Measurements from ENCODE around the gene NDUFAF8. TPM values are rescaled to one million over a fixed set of nuclear protein-coding genes. Genes with fewer than 3 reads are reported as not detected.
A peak's percentile ranks its signal among the peaks of the same experiment; 100 is the strongest.

The NDUFAF8 gene
- total RNA-seq, 3 donors from 2014 or later, result 24.5 to 31.6 (median 31.2) TPM

DNA sequence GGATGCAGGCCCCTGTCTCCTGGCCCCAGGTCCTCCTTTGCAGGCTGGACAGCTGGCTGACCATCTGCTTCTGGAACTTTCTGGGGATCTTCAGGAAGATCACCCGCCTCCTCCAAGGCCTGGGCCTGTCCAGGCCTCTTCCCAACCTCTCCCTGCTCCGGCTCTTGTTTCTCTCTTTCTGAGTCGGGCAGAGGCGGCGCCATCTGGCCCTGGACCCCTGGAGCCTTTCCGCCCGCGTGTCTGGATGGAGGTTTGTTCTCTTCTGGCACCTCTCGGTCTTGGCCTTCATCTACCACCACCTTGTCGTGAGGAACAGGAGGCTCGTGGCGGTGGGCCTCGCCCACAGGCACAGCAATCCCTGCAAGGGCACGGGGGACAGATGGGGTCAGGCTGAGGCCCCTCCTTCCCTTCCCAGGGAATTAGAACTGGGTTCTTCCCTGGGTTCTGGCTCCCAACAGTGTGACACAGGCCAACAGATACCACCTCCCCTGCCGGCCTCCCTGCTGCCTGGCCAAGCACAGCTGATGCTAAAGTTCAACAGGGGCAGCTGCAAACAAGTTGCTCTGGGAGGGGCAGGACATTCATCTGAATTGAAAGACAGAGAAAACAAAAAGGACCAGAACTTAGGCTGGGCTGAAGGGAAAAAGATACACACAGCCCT lies 13.3 kb downstream of the NDUFAF8 start:
- DNase-seq (no peak), ATAC-seq (no peak)
- Histone ChIP-seq H3K9me3 (no peaks in the 10 kb centered on the region), H3K36me3 (ENCODE audit: low read depth) (no peaks in the 10 kb centered on the region), H3K4me3 (no peak overlapping the region), H3K4me1 (ENCODE audit: low read depth) (peaks cover 42% of the 10 kb centered on the region)
- TF ChIP-seq, protein P1, sequence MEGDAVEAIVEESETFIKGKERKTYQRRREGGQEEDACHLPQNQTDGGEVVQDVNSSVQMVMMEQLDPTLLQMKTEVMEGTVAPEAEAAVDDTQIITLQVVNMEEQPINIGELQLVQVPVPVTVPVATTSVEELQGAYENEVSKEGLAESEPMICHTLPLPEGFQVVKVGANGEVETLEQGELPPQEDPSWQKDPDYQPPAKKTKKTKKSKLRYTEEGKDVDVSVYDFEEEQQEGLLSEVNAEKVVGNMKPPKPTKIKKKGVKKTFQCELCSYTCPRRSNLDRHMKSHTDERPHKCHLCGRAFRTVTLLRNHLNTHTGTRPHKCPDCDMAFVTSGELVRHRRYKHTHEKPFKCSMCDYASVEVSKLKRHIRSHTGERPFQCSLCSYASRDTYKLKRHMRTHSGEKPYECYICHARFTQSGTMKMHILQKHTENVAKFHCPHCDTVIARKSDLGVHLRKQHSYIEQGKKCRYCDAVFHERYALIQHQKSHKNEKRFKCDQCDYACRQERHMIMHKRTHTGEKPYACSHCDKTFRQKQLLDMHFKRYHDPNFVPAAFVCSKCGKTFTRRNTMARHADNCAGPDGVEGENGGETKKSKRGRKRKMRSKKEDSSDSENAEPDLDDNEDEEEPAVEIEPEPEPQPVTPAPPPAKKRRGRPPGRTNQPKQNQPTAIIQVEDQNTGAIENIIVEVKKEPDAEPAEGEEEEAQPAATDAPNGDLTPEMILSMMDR (IDR thresholded peaks at IDR 0.05), result no peak
- intact Hi-C loops (cut with DNase I, micrococcal nuclease), result loop anchor here in 1 of 2 donors (10.0 kb wide), 1 partner anchor 232 kb away; no protein-coding TSS in a partner anchor

DNA sequence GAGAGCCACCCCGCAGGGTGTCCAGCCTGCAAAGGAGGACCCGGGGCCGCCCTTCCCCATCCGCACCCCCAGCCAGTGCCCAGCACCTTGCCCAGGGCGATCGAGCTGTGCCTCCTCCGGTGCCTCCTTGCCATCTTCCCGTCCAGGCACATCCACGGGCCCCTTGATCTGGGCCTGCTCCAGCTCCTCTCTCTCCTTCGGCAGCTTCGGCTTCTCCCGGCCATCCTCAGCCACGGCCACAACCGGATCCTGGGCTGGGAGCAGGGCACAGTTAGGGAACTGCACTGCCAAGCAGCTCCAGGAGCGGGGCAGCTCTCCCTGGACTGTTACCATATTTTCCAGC lies 13.8 kb downstream of the NDUFAF8 start:
- ATAC-seq (no peak), DNase-seq (no peak)
- intact Hi-C loops (cut with DNase I, micrococcal nuclease), result loop anchor here in 1 of 2 donors (10.0 kb wide), 1 partner anchor 232 kb away; no protein-coding TSS in a partner anchor
- H3K4me1 ChIP-seq (ENCODE audit: low read depth), result peaks cover 42% of the 10 kb centered on the region
- H3K36me3 ChIP-seq (ENCODE audit: low read depth), result no peaks in the 10 kb centered on the region
- TF ChIP-seq, protein P1 (IDR thresholded peaks at IDR 0.05), result no peak
- no peaks in the 10 kb centered on the region for H3K9me3 ChIP-seq
- no peak overlapping the region for H3K4me3 ChIP-seq

DNA sequence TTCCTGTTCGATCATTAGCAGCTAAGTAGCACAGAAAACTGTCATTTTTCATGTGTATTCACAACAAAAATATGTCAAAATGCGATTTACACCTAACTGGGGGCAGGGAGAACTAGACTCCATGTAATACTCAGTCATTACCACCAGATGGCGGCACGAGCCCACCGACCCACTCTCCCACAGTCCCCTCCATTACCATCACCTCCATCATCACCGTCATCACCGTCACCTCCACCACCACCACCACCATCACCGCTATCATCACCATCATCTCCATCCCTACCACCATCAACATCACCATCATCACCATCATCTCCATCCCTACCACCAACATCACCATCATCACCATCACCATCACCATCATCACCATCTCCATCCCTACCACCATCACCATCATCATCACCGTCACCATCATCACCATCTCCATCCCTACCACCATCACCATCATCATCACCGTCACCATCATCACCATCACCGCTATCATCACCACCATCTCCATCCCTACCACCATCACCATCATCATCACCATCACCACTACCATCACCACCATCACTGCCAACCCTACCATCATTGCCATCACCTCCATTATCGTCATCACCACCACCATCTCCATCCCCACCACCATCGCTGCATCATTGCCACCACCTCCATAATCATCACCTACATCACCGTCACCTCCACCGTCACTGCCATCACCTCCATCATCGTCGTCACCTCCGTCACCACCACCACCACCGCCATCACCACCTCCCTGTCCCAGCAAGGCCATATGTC lies 14.4 kb downstream of the NDUFAF8 start:
- DNase-seq, result peak in 2 of 3 donors; percentile 25 to 56
- intact Hi-C loops (cut with DNase I, micrococcal nuclease), result loop anchor here in 1 of 2 donors (10.0 kb wide), 1 partner anchor 231 kb away; no protein-coding TSS in a partner anchor
- H3K4me3 ChIP-seq, result no peak overlapping the region

DNA sequence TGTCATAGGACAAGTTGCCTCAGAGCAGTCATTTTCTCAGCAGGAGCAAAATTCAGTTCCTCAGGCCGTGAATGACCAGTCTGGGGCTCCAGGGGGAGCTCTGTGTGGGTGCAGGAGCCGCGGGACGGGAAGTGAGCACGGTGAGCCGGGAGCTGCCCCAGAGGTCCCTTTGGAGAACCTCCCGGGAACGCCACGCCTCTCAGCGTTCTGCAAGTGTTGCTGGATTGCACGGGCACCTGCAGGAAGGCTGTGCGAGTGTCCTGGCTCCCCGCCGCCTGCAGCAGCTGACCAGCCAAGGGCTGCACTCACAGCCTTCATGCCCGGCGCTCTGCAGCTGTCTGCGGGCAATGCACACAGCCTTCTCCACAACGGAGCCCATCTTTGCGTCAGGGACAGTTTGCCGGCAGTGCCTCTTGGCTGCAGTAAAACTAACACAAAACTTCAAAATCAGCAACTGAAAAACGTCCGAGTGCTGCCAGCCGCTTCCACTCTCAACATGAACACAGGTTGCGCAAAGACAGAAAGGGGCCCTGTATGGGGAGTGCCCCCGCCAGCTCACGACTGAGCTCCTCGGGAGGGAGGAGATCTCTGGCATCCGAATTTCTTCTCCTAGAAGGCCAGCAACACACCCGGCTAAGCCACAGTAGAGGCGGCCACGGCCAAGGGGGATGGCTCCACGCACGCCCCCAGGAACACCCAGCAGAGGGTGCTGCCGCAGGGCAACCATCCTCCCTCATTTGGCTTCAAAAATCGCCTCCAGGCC lies 16.0 kb downstream of the NDUFAF8 start:
- H3K4me1 ChIP-seq (ENCODE audit: low read depth), result peaks cover 38% of the 10 kb centered on the region
- intact Hi-C loops (cut with DNase I, micrococcal nuclease), result loop anchor here in 1 of 2 donors (10.0 kb wide), 1 partner anchor 230 kb away; no protein-coding TSS in a partner anchor
- no peaks in the 10 kb centered on the region for H3K36me3 ChIP-seq (ENCODE audit: low read depth)

More for the DNA sequence above, 14.4 kb downstream of the NDUFAF8 start:
- ATAC-seq, result no peak
- peaks cover 42% of the 10 kb centered on the region for H3K4me1 ChIP-seq (ENCODE audit: low read depth)
- no peaks in the 10 kb centered on the region for H3K36me3 ChIP-seq (ENCODE audit: low read depth)
- H3K9me3 ChIP-seq, result no peaks in the 10 kb centered on the region
- TF ChIP-seq, protein P1 (IDR thresholded peaks at IDR 0.05), result peak; percentile 61

DNA sequence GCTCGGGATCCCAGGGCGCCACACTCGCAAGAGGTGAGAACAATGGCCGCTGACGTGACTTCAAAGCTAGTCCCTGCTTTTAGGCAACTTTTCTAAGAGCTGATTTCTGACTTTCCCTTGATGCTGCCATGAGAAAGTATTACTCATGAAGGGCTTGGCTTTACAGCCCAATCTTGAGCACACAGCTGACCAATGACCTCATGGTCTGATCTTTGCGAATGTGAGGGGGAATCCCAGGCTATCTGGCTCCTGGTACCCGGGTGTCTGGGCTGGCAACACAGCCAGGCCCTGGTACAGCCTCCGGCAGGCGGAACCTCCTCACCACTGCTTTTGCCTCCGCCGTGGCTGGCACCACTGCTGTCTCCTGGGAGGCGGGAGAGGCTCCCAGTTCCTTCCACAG lies 17.5 kb downstream of the NDUFAF8 start:
- TF ChIP-seq, protein P1 (IDR thresholded peaks at IDR 0.05), result no peak
- Histone ChIP-seq H3K4me3 (no peak overlapping the region), H3K9me3 (no peaks in the 10 kb centered on the region), H3K36me3 (ENCODE audit: low read depth) (no peaks in the 10 kb centered on the region), H3K4me1 (ENCODE audit: low read depth) (peaks cover 26% of the 10 kb centered on the region)
- DNase-seq (peak in 1 of 3 donors; percentile 24), ATAC-seq (peak; percentile 8)
- intact Hi-C loops (cut with DNase I, micrococcal nuclease), result loop anchor here in 1 of 2 donors (10.0 kb wide), 1 partner anchor 228 kb away; no protein-coding TSS in a partner anchor

More for the DNA sequence above, 16.0 kb downstream of the NDUFAF8 start:
- Histone ChIP-seq H3K4me3 (no peak overlapping the region), H3K9me3 (no peaks in the 10 kb centered on the region)
- ATAC-seq (peak; percentile 74), DNase-seq (peak; percentile 85 to 90 (median 87))
- TF ChIP-seq, protein P1 (IDR thresholded peaks at IDR 0.05), result peak; percentile 33
